Panc1 (cell line): ENCODE results near the gene KLF11. TPM values are rescaled to one million over a fixed set of nuclear protein-coding genes. Genes with fewer than 3 reads are reported as not detected.

ENCODE experiments used
- ATAC-seq: fragments of 200-7000 bp; cut with Tn5 transposase; 2 replicates; pipeline ENCODE4 v1.9.1; 2020; ENCODE audit warnings: mild to moderate bottlenecking, moderate library complexity
- BruUV-seq: library from RNA; stranded (reverse); fragments of 400-500 nt; replicated peaks from 2 replicates; lab custom pipeline; 2021; lab: Mats Ljungman, UMichigan
- CTCF ChIA-PET: fragments of 300-600 bp; sonication (Branson Sonifier 250); formaldehyde crosslinking; loops from one replicate; lab custom pipeline; 2022; ENCODE audit warnings: antibody characterized with exemption; lab: Charles Lee
- POLR2A ChIA-PET: fragments of 300-600 bp; sonication (Branson Sonifier 250); formaldehyde crosslinking; loops from one replicate; lab custom pipeline; 2022; ENCODE audit warnings: antibody characterized with exemption; lab: Charles Lee
- DNase-seq: peaks from one replicate; pipeline ENCODE4 v3.0.0-alpha.2; 2010; ENCODE audit warnings: low read depth, low spot score
- H3K27ac ChIP-seq: 2 replicates; pipeline ENCODE4 v1.5.1; 2011; ENCODE audit warnings: mild to moderate bottlenecking, low read length, inconsistent platforms
- H3K27me3 ChIP-seq: fragments of 200-500 bp; sonication (Bioruptor generic); 2 replicates; pipeline ENCODE4 v1.6.0; 2014; ENCODE audit warnings: low read length, inconsistent platforms; ENCODE audit not compliant: control insufficient read depth, insufficient read depth
- H3K36me3 ChIP-seq: fragments of 200-500 bp; sonication (Bioruptor generic); 2 replicates; pipeline ENCODE4 v1.5.1; 2014; ENCODE audit warnings: inconsistent platforms, mild to moderate bottlenecking, low read length, moderate library complexity; ENCODE audit not compliant: control insufficient read depth, insufficient read depth
- H3K4me1 ChIP-seq: 2 replicates; pipeline ENCODE4 v1.5.1; 2011; ENCODE audit warnings: inconsistent platforms, mild to moderate bottlenecking, low read length, moderate library complexity; ENCODE audit not compliant: control insufficient read depth, insufficient read depth
- H3K4me3 ChIP-seq, 2 experiments: 2 replicates each; pipeline ENCODE4 v1.5.1; 2011 to 2012; ENCODE audit warnings: low read depth in 2 of 2, low read length in 2 of 2, mild to moderate bottlenecking in 2 of 2, inconsistent platforms in 1 of 2, moderate library complexity in 1 of 2
- H3K9me3 ChIP-seq: fragments of 200-500 bp; sonication (Bioruptor generic); 2 replicates; pipeline ENCODE4 v1.5.1; 2014; ENCODE audit warnings: low read depth, mild to moderate bottlenecking, inconsistent platforms, low read length, moderate library complexity; ENCODE audit not compliant: control insufficient read depth, insufficient read depth
- CTCF ChIP-seq: fragments of 450-650 bp; IDR thresholded peaks from 2 replicates; pipeline ENCODE4 v1.5.1; 2017; ENCODE audit warnings: mild to moderate bottlenecking
- POLR2AphosphoS5 ChIP-seq: IDR thresholded peaks from 2 replicates; pipeline ENCODE4 v1.6.1; 2012; ENCODE audit warnings: mild to moderate bottlenecking, low read depth, low read length, moderate library complexity
- REST ChIP-seq, 2 experiments: IDR thresholded peaks; 2 replicates each; pipeline ENCODE4 v1.6.1; 2011 to 2012; ENCODE audit warnings: low read depth in 2 of 2, control low read depth in 1 of 2, low read length in 1 of 2, mild to moderate bottlenecking in 1 of 2, moderate library complexity in 1 of 2; ENCODE audit not compliant: insufficient read depth in 1 of 2
- SIN3A ChIP-seq: IDR thresholded peaks from 2 replicates; pipeline ENCODE4 v1.6.1; 2012; ENCODE audit warnings: low read depth, mild to moderate bottlenecking, low read length, moderate library complexity, borderline replicate concordance; ENCODE audit not compliant: insufficient read depth
- TCF7L2 ChIP-seq: IDR thresholded peaks from 2 replicates; pipeline ENCODE4 v1.6.1; 2011; ENCODE audit warnings: mild to moderate bottlenecking, low read depth, low read length, inconsistent platforms
- in situ Hi-C: cut with HindIII; loops from 2 replicates; pipeline ENCODE4 v1.10.0; 2016; ENCODE audit warnings: low sequenced_read_pairs, low pct_unique_long_range_greater_than_20kb
- intact Hi-C: fragments of 100-400 bp; cut with micrococcal nuclease; formaldehyde crosslinking; loops from one replicate; pipeline ENCODE4 v1.10.0; 2022; ENCODE audit not compliant: unreplicated experiment
- total RNA-seq: library from RNA; stranded (reverse); gene quantifications from one replicate; pipeline ENCODE4 v1.2.1, GENCODE V29; 2021; ENCODE audit not compliant: unreplicated experiment

Gene KLF11
- total RNA-seq, 1 experiment from 2014 or later, result 23.7 TPM

- no TSS peak for BruUV-seq
- ChIA-PET CTCF (no interaction called here), POLR2A (no interaction called here)
- TF ChIP-seq TCF7L2 (no peak), CTCF (no peak), SIN3A (no peak), REST (IDR thresholded peaks at IDR 0.05; ENCODE audit: insufficient read depth in 1 of 2, low read depth in 2 of 2, low read length in 1 of 2) (no peak), POLR2AphosphoS5 (no peak)
- DNase-seq, result no peak
- no peak overlapping the region for H3K27ac ChIP-seq
- peak; percentile 57; the same call in 1 of the 2 replicates for ATAC-seq
- H3K9me3 ChIP-seq, result no peaks in the 10 kb centered on the region
- no peak overlapping the region for H3K4me3 ChIP-seq
- intact Hi-C loops, result no loop called here
- no peaks in the 10 kb centered on the region for H3K36me3 ChIP-seq
- H3K4me1 ChIP-seq, result no peaks in the 10 kb centered on the region
- no peaks in the 10 kb centered on the region for H3K27me3 ChIP-seq
- in situ Hi-C loops, result no loop called here
These were observed 27.1 kb upstream of the KLF11 start for GRCh38 chr2:10016001-10016801.

- no peak overlapping the region for H3K4me3 ChIP-seq
These were observed 26.5 kb upstream of the KLF11 start for GRCh38 chr2:10016802-10017258.

More at GRCh38 chr2:10016802-10017258, 26.5 kb upstream of the KLF11 start:
- ATAC-seq (no peak; the same call in 1 of the 2 replicates), DNase-seq (no peak)
- H3K27ac ChIP-seq, result no peak overlapping the region
- no peaks in the 10 kb centered on the region for H3K36me3 ChIP-seq
- intact Hi-C loops, result no loop called here
- BruUV-seq, result no TSS peak
- in situ Hi-C loops, result no loop called here
- no peaks in the 10 kb centered on the region for H3K27me3 ChIP-seq
- ChIA-PET CTCF (no interaction called here), POLR2A (no interaction called here)
- H3K4me1 ChIP-seq, result no peaks in the 10 kb centered on the region
- TF ChIP-seq SIN3A (no peak), REST (IDR thresholded peaks at IDR 0.05; ENCODE audit: insufficient read depth in 1 of 2, low read depth in 2 of 2, low read length in 1 of 2) (no peak), POLR2AphosphoS5 (no peak), CTCF (no peak), TCF7L2 (no peak)
- H3K9me3 ChIP-seq, result no peaks in the 10 kb centered on the region
